Fibroblast of villous mesenchyme (primary cell): ENCODE measurements around the gene PIK3CB. TPM values are rescaled to one million over a fixed set of nuclear protein-coding genes. Genes with fewer than 3 reads are reported as not detected.
"Not testable (repeated sequence)": the region's sequence is repeated elsewhere in the genome, so short reads cannot be mapped to it uniquely, and the experiment has no call there.

Experiments used
- DNase-seq: peaks from one replicate; pipeline ENCODE4 v3.0.0-alpha.2; 2010; ENCODE audit warnings: low read depth
- H3K4me3 ChIP-seq: 2 replicates; pipeline ENCODE4 v1.5.1; 2011; ENCODE audit warnings: low read depth, mild to moderate bottlenecking, low read length
- CTCF ChIP-seq: IDR thresholded peaks from 2 replicates; pipeline ENCODE4 v1.5.1; 2012; ENCODE audit warnings: low read depth, mild to moderate bottlenecking, low read length; ENCODE audit not compliant: insufficient read depth
- total RNA-seq: library from RNA; depleted of rRNA; stranded (reverse); fragments of >200 nt; gene quantifications from 2 replicates; pipeline ENCODE4 v1.2.3, GENCODE V29; 2012

The PIK3CB gene
- total RNA-seq, 1 donor = 9.9 TPM

GRCh38 chr3:138833899-138834595, 681 bp downstream of the PIK3CB start:
- TF ChIP-seq CTCF = peak; percentile 19

GRCh38 chr3:138832473-138833057, 2.2 kb downstream of the PIK3CB start:
- peak overlapping the region; percentile 15 for H3K4me3 ChIP-seq
- DNase-seq = not testable (repeated sequence)

More at GRCh38 chr3:138833899-138834595, 681 bp downstream of the PIK3CB start:
- no peak for DNase-seq
- peak overlapping the region; percentile 89 for H3K4me3 ChIP-seq

GRCh38 chr3:138829886-138830510, 4.7 kb downstream of the PIK3CB start:
- no peak overlapping the region for H3K4me3 ChIP-seq
- no peak for TF ChIP-seq CTCF
- DNase-seq = no peak

- DNase-seq = no peak
- no peak for TF ChIP-seq CTCF
- no peak overlapping the region for H3K4me3 ChIP-seq
Measured at GRCh38 chr3:138829097-138829496, 5.6 kb downstream of the PIK3CB start.

GRCh38 chr3:138827222-138827621, 7.5 kb downstream of the PIK3CB start:
- no peak overlapping the region for H3K4me3 ChIP-seq
- TF ChIP-seq CTCF = no peak
- no peak for DNase-seq

GRCh38 chr3:138825336-138825735, 9.4 kb downstream of the PIK3CB start:
- no peak overlapping the region for H3K4me3 ChIP-seq

More at GRCh38 chr3:138825336-138825735, 9.4 kb downstream of the PIK3CB start:
- DNase-seq = no peak
- no peak for TF ChIP-seq CTCF
